Breast epithelium (tissue), 3 donors: Measurements from ENCODE around the gene TRMT6.

Experiments used
- CTCF ChIP-seq, 3 donors: fragments of 450-650 bp; IDR thresholded peaks; one replicate each; pipeline ENCODE4 v1.5.1; 2016 to 2017; ENCODE audit warnings: antibody characterized with exemption in 3 of 3, mild to moderate bottlenecking in 3 of 3, moderate library complexity in 3 of 3
- POLR2AphosphoS5 ChIP-seq, 3 donors: sonication (generic); formaldehyde crosslinking; IDR thresholded peaks; one replicate each; pipeline ENCODE4 v1.6.1; 2017; ENCODE audit warnings: antibody characterized with exemption in 3 of 3

DNA sequence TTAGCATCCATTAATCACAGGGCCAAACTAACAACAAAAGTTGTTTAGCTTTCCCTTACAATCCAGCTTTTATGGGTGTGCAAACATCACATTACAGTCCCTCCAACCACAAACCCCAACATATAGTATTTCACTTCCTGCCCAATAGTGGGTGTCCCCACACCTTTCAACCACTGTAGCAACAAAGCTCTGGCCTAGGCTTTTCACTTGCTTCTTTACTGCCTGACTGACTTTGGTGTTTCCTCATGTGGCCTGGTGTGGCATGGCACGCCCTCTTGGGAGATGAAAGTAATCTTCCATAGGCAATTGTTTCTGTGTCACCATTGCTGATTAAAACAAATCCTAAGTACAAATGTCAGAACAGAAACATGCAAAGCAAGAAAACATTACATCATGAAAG is 46.4 kb upstream of the TRMT6 start:
- TF ChIP-seq POLR2AphosphoS5 (IDR thresholded peaks at IDR 0.05) (no peak), CTCF (IDR thresholded peaks at IDR 0.05) (no peak)
